Middle frontal gyrus (tissue), 1 donor: ENCODE data around the gene NLK.
"Not testable (repeated sequence)": the region's sequence is repeated elsewhere in the genome, so short reads cannot be mapped to it uniquely, and the experiment has no call there.

ENCODE experiments used
- DNase-seq: peaks from one replicate; pipeline ENCODE4 v3.0.0-alpha.2; 2015; ENCODE audit warnings: low spot score; ENCODE audit errors: extremely low spot score

Gene NLK

DNA sequence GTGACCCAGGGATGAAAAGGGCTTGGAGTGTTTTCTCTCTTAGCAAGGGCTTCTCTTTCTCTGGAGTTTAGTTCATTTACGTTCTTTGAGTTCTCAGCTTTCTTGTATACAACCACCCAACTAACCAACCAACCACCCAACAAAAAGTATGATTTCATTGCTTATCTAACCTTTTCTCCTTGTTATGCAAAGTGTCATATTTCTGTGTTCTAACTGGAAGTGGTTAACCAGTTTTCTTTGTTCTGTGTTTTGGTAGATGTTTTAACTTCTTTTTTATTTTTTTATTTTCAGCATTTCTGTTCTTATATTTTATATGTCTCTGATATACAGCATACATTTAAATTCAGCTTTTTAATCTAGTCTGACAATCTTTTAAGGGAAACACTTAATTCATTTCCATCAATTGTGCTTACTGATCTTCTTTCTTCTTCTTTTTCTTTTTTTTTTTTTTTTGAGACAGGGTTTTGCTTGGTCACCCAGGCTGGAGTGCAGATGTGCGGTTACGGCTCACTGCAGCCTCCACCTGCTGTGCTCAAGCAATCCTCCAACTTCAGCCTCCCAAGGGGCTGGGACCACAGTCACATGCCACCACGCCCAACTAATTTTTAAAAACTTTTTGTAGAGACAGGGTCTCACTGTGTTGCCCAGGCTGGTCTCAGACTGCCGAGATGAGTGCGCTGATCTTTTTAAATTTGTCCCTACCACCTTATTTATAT, 29.6 kb downstream of the NLK start:
- no peak for DNase-seq

DNA sequence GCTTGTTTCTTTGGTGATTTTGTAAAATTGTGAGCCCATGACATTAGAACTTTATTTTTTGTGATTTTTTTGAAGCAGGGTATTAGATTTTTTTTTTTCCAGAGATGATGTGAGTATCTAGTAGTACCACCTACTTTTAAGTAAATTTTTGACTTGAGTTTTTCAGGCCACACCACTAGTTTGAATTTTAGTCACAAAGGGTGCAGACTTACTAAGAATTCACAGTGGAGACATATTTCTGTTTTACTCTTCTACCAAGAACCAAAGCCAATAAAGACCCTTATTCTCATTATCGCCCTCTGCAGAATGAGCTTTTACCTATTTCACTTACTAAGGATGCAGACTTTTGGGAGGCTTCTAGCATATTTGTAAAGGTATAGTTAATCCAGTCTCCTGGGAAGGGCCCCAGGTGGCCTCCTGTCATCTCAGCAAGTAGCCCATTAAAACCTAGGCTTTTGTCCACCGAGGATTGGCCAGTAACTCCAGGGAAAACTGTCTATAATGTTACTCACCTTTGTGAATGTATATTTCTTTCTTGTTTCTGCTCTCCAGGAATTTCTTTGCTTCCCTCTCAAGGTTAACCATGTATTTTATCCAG, 30.6 kb downstream of the NLK start:
- DNase-seq = no peak

- DNase-seq = no peak
These were observed 31.5 kb downstream of the NLK start for GRCh38 chr17:28074010-28074409.

DNA sequence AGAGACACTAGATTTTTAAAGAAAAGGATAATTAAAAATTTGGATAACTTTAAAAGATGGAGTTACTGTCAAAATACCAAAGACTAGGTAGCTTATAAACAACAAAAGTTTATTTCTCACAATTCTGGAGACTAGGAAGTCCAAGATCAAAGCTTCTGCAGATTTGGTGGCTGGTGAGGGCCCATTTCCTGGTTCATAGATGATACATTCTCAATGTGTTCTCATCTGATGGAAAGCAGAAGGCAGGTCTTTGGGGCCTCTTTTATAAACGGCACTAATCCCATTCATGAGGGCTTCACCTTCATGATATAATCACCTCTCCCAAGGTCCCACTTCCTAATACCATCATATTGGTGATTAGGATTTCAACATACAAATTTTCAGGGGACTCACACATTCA, 33.7 kb downstream of the NLK start:
- no peak for DNase-seq

DNA sequence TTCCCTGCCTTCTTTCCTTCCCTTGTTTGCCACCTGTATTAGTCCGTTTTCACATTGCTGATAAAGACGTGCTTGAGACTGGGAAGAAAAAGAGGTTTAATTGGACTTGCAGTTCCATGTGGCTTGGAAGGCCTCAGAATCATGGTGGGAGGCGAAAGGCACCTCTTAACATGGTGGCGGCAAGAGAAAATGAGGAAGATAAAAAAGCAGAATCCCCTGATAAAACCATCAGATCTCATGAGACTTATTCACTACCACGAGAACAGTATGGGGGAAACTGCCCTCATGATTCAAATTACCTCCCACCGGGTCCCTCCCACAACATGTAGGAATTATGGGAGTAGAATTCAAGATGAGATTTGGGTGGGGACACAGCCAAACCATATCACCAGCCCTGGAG, 34.7 kb downstream of the NLK start:
- DNase-seq = not testable (repeated sequence)

GRCh38 chr17:28078341-28079229, 36.1 kb downstream of the NLK start:
- no peak for DNase-seq

DNA sequence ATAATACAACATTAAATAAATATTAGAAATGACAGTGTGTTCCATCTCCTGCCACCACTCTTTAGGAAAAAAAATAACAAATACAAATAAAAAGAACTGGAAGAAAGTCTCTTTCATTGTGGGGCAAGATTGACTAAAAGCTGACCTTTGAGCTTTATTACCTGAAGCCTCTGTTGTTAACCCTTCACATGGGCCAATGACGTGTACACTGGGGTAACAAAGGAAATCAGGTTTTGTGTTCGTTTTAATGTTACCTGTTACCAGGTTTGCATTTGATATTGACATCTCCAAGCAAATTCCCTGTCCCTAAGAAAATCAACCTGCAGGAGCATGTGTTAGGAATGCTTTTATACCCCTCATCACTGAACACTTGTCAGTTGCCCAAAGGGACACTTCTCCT, 39.0 kb downstream of the NLK start:
- no peak for DNase-seq

GRCh38 chr17:28085766-28086165, 43.3 kb downstream of the NLK start:
- DNase-seq = no peak

- DNase-seq = no peak
These were observed 44.0 kb downstream of the NLK start for GRCh38 chr17:28086519-28086918.

DNA sequence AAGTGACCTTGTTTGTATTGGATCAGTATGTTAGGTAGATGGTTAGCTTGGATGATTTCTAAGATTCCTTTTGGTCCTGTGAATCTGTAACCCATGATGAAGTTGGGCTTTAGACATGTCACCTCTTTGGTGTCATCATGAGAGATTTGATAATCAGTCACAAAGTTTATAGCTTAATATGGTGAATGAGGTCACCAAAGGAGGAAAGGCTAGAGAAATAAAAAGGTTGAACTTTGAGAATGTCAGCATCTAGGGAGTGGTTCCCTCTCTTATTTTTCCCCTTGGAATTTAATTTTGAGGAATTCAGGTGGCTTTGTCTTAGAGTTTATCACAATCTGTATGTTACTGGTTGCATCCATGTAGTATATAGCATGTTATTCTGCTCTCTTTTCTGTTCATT, 45.3 kb downstream of the NLK start:
- DNase-seq = no peak

GRCh38 chr17:28090551-28090950, 48.1 kb downstream of the NLK start:
- DNase-seq = no peak

GRCh38 chr17:28092088-28092487, 49.6 kb downstream of the NLK start:
- no peak for DNase-seq

DNA sequence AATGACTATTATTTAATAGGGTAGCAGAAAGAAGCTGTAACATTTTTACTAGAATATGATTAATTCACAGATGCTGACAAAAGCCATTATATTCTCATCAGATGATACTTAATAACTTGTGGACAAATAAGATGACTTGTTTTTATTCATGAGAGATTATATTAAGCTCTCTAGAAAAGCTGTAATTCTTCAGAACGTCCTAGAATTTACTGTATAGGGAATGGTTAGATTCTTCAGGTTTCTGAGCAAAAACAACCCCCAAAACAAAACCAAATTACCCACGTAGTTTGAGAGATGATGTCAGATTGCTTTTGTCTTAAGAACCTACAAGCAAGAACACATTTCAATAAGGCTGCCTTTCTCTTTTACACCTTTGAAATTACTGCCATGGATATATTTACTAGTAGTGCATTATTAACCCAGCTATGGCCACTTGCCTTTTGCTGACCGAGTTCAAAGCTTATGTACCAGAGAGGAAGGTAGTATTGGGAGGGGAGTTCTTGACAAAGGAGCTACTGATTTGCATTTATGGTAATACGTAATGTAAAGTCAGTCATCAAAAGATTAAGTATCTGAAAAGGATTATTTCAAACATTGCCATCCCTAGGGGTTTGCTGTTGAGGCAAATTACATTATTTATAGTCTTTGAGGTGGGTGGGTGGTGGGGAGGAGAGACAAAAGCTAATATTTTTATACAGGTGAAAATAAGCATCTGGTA, 51.7 kb downstream of the NLK start:
- no peak for DNase-seq

DNA sequence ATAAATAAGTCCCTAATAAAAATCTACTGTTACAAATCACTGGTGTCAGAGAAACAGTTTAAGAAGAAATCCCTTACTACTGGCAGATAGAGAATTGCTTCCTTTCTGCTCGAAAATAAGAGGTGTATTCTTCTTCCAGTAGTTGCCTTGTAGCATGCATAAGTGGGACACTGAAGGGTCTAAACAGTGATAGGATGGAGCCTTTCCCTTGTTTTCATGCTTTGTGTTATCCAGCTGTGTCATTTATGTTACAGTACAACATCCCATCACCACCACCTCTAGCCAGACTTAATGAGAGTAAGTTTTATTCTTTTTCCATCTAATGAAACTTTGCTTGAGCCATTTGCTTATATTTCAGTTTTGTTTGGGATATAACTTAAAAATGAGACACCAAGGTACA, 54.3 kb downstream of the NLK start:
- no peak for DNase-seq

- DNase-seq = no peak
These were observed 54.8 kb downstream of the NLK start for GRCh38 chr17:28097254-28097653.

GRCh38 chr17:28097901-28098300, 55.4 kb downstream of the NLK start:
- no peak for DNase-seq

GRCh38 chr17:28098591-28098990, 56.1 kb downstream of the NLK start:
- DNase-seq = not testable (repeated sequence)

DNA sequence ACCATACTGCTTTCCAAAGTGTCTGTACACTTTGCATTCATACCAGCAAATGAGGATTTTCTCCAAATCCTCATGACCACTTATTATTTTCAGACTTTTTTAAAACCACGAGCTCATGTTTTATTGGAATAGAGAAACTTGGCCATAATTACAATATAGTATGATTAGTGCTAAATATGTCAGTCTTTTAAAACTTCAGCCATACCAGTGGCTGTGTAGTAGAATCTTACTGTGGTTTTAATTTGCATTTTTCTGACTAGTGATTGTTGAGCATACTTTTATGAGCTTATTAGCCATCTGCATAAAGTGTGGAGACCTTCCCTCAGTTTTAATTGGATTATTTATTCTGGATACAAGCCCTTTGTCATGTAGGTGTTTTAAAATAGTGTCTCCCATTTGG, 57.8 kb downstream of the NLK start:
- DNase-seq = no peak

- DNase-seq = no peak
These were observed 58.5 kb downstream of the NLK start for GRCh38 chr17:28100936-28101335.

GRCh38 chr17:28101919-28102318, 59.4 kb downstream of the NLK start:
- no peak for DNase-seq

DNA sequence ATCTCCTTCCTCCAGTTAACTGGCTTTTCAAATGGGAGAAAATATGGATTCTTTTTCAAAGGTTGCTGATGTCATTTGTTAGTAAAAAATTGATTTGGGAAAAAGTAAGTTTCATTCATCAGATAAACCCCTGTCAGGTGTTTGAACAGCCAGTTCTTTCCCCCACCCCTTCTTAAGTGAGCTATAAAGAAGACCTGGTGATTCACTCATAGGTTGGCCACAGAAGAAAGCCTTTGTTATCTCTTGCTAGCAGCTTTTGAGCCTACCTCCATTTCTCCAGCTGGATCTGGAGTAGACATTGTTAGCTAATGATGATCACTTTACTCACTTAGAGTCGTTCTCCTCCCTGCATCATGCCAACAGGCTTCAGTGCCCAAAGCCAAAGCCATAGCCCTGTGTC, 63.0 kb downstream of the NLK start:
- no peak for DNase-seq

DNA sequence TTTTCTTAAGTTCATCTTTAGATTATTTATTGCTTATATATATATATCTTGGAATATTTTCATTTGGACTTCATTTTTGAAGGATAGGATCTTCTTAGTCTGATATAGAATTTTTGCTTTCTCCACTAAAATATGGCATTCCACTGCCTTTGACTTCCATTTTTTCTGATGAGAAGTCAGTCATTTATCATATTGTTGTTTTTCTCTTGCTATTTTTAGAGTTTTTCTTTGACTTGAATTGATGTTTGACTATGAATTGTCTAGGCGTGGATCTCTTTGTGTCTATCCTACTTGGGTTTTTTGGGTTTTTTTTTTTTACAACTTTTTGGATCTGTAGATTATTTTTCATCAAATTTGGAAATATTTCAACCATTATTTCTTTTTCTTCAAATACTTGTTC, 67.7 kb downstream of the NLK start:
- DNase-seq = no peak
